Trophoblast cell (in vitro differentiated cells and primary cell): ENCODE measurements around the gene BCL11B.
A peak's percentile ranks its signal among the peaks of the same experiment; 100 is the strongest.

Experiments
- DNase-seq, 2 donors: peaks; one replicate each; pipeline ENCODE4 v3.0.0-alpha.2; 2016
- H2AFZ ChIP-seq: 2 replicates; pipeline ENCODE4 v1.6.1; 2013; ENCODE audit warnings: low read length, moderate library complexity, mild to moderate bottlenecking; ENCODE audit not compliant: insufficient read depth, poor library complexity
- H2AK5ac ChIP-seq: 2 replicates; pipeline ENCODE4 v1.6.1; 2013; ENCODE audit warnings: mild to moderate bottlenecking, low read length
- H2BK120ac ChIP-seq: 2 replicates; pipeline ENCODE4 v1.6.1; 2013; ENCODE audit warnings: low read length, mild to moderate bottlenecking, moderate library complexity; ENCODE audit not compliant: insufficient read depth, poor library complexity
- H2BK12ac ChIP-seq: 2 replicates; pipeline ENCODE4 v1.6.1; 2013; ENCODE audit warnings: mild to moderate bottlenecking, low read length, moderate library complexity
- H2BK5ac ChIP-seq: 2 replicates; pipeline ENCODE4 v1.6.1; 2013; ENCODE audit warnings: low read length, low read depth, moderate library complexity, mild to moderate bottlenecking; ENCODE audit not compliant: poor library complexity
- H3K14ac ChIP-seq: 2 replicates; pipeline ENCODE4 v1.6.1; 2013; ENCODE audit warnings: mild to moderate bottlenecking, low read length
- H3K18ac ChIP-seq: 2 replicates; pipeline ENCODE4 v1.6.1; 2013; ENCODE audit warnings: mild to moderate bottlenecking, low read length
- H3K23ac ChIP-seq: 2 replicates; pipeline ENCODE4 v1.6.1; 2013; ENCODE audit warnings: low read length
- H3K27ac ChIP-seq: 2 replicates; pipeline ENCODE4 v1.5.1; 2013; ENCODE audit warnings: low read depth, mild to moderate bottlenecking, inconsistent platforms, low read length, moderate library complexity
- H3K27me3 ChIP-seq: 2 replicates; pipeline ENCODE4 v1.6.1; 2013; ENCODE audit warnings: inconsistent platforms, mild to moderate bottlenecking, low read length, moderate library complexity; ENCODE audit not compliant: insufficient read depth
- H3K36me3 ChIP-seq, 2 experiments: 1 replicate in 1 of 2; 2 replicates in 1 of 2; pipeline ENCODE4 v1.6.1; 2013; ENCODE audit warnings: low read length in 2 of 2, mild to moderate bottlenecking in 2 of 2, moderate library complexity in 1 of 2; ENCODE audit not compliant: insufficient read depth in 2 of 2, control insufficient read depth in 1 of 2
- H3K4ac ChIP-seq: 2 replicates; pipeline ENCODE4 v1.6.1; 2013; ENCODE audit warnings: low read depth, mild to moderate bottlenecking, low read length, moderate library complexity
- H3K4me1 ChIP-seq, 2 experiments: 1 replicate in 1 of 2; 2 replicates in 1 of 2; pipeline ENCODE4 v1.6.1; 2013; ENCODE audit warnings: low read length in 2 of 2, mild to moderate bottlenecking in 2 of 2, moderate library complexity in 1 of 2; ENCODE audit not compliant: insufficient read depth in 2 of 2, control insufficient read depth in 1 of 2
- H3K4me2 ChIP-seq: 2 replicates; pipeline ENCODE4 v1.6.1; 2013; ENCODE audit warnings: inconsistent platforms, mild to moderate bottlenecking, low read length, moderate library complexity
- H3K4me3 ChIP-seq: 2 replicates; pipeline ENCODE4 v1.5.1; 2013; ENCODE audit warnings: mild to moderate bottlenecking, low read depth, low read length, inconsistent platforms
- H3K79me1 ChIP-seq: one replicate; pipeline ENCODE4 v1.6.1; 2013; ENCODE audit warnings: low read length
- H3K79me2 ChIP-seq: 2 replicates; pipeline ENCODE4 v1.6.1; 2013; ENCODE audit warnings: low read length, mild to moderate bottlenecking; ENCODE audit not compliant: control insufficient read depth, insufficient read depth, poor library complexity
- H3K9ac ChIP-seq: 2 replicates; pipeline ENCODE4 v1.6.1; 2013; ENCODE audit warnings: mild to moderate bottlenecking, low read length
- H3K9me3 ChIP-seq: 2 replicates; pipeline ENCODE4 v1.6.1; 2013; ENCODE audit warnings: low read depth, mild to moderate bottlenecking, control low read depth, inconsistent platforms, low read length; ENCODE audit not compliant: insufficient read depth
- H4K12ac ChIP-seq: 2 replicates; pipeline ENCODE4 v1.6.1; 2013; ENCODE audit warnings: low read depth, mild to moderate bottlenecking, low read length, moderate library complexity
- H4K8ac ChIP-seq: 2 replicates; pipeline ENCODE4 v1.6.1; 2013; ENCODE audit warnings: low read depth, mild to moderate bottlenecking, low read length, moderate library complexity
- H4K91ac ChIP-seq: one replicate; pipeline ENCODE4 v1.6.1; 2013; ENCODE audit warnings: low read depth, mild to moderate bottlenecking, low read length, moderate library complexity
- WGBS: extraction: QIAGEN DNeasy Blood & Tissue Kit; methylation state at CpG from one replicate; pipeline ENCODE4 v1.1.7; 2013; ENCODE audit warnings: missing lambda C conversion rate; ENCODE audit not compliant: insufficient read length, insufficient coverage; ENCODE audit errors: extremely low coverage; 5-methylcytosine and 5-hydroxymethylcytosine counted together

BCL11B gene

GRCh38 chr14:99275222-99275584 lies 3.2 kb upstream of the BCL11B start:
- H4K12ac ChIP-seq, result no peak overlapping the region
- H2BK120ac ChIP-seq, result no peak overlapping the region
- H3K9me3 ChIP-seq, result peaks cover 3% of the 10 kb centered on the region
- no peak overlapping the region for H2BK5ac ChIP-seq
- no peak overlapping the region for H3K4ac ChIP-seq
- no peak overlapping the region for H3K14ac ChIP-seq
- peaks cover 6% of the 10 kb centered on the region for H3K79me1 ChIP-seq
- H3K18ac ChIP-seq, result no peak overlapping the region
- H3K79me2 ChIP-seq, result peaks cover 4% of the 10 kb centered on the region
- no peak overlapping the region for H4K8ac ChIP-seq
- no peak overlapping the region for H2AFZ ChIP-seq
- no peak overlapping the region for H4K91ac ChIP-seq
- H3K23ac ChIP-seq, result no peak overlapping the region
- peaks cover 6% of the 10 kb centered on the region for H3K27me3 ChIP-seq
- no peak overlapping the region for H3K9ac ChIP-seq
- H3K4me2 ChIP-seq, result no peak overlapping the region
- no peak overlapping the region for H2BK12ac ChIP-seq
- H2AK5ac ChIP-seq, result no peak overlapping the region
- DNase-seq, result no peak
- peaks cover 20 to 21% of the 10 kb centered on the region in 2 experiments for H3K4me1 ChIP-seq
- H3K36me3 ChIP-seq, result no peaks in the 10 kb centered on the region
- H3K27ac ChIP-seq, result no peak overlapping the region
- H3K4me3 ChIP-seq, result no peak overlapping the region

GRCh38 chr14:99274346-99275221 lies 2.6 kb upstream of the BCL11B start:
- peak in 1 of 2 donors; percentile 4 for DNase-seq
- Histone ChIP-seq H4K91ac (peak overlapping the region; percentile 48), H3K27ac (peak overlapping the region; percentile 14), H2BK5ac (no peak overlapping the region), H3K4ac (no peak overlapping the region), H4K12ac (peak overlapping the region; percentile 66), H2BK120ac (no peak overlapping the region), H3K4me2 (peak overlapping the region; percentile 96), H2BK12ac (no peak overlapping the region), H2AFZ (peak overlapping the region; percentile 81), H3K18ac (peak overlapping the region; percentile 87), H2AK5ac (no peak overlapping the region), H3K9me3 (peaks cover 3% of the 10 kb centered on the region), H3K14ac (peak overlapping the region; percentile 4), H3K9ac (peak overlapping the region; percentile 19), H4K8ac (peak overlapping the region; percentile 84), H3K27me3 (peaks cover 9% of the 10 kb centered on the region), H3K23ac (no peak overlapping the region), H3K4me3 (peak overlapping the region; percentile 73), H3K4me1 (peaks cover 20 to 21% of the 10 kb centered on the region in 2 experiments), H3K79me1 (peaks cover 8% of the 10 kb centered on the region), H3K36me3 (no peaks in the 10 kb centered on the region), H3K79me2 (peaks cover 4% of the 10 kb centered on the region)
- WGBS, result no CpG with 5 or more reads among the region's 69 CpGs

- Histone ChIP-seq H3K9ac (no peak overlapping the region), H3K23ac (no peak overlapping the region)
- WGBS, result no CpG with 5 or more reads among the region's 34 CpGs
Observed at GRCh38 chr14:99273766-99274345, 1.9 kb upstream of the BCL11B start.

DNA sequence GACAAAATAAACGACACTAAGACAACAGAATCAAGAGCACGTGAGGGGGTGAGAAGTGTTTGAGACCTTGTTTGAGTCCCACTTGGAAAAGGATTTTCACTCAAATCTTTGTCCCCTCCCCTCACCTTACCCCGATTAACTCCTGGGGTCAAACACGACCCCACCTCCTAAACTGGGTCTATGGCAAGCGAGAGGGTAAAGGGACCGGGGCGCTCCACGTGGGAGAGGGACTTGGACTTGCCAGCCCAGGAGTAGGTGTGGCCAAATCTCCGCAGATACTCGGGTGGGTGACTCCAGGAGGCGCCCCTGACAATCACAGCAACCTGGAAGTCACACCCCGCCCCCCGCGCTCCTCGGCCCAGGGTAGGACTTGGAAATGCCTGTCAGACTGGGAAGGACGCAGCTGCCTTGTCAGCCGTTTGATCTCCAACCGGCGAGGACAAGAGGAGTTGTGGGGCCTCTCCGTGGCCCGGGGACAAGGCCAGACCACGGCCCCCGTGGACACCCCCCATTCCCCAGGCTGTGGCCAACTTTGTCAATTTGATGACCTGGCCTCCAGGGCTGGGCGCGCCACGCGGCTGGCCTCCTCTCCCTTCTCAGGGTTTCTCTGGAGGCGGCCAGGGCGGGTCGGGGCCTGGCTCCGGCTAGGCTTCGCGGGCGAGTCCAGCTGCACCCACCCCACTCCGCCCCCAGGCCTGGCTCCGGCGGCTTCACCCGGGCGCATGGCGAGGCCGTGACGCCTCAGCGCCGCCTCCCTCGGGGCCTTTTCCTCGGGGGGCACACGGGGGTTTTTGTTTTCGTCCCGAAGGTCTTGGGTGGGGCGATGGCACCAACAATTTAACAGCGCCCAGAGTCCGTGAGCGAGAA lies 1.1 kb upstream of the BCL11B start:
- Histone ChIP-seq H3K79me2 (peaks cover 4% of the 10 kb centered on the region), H3K23ac (no peak overlapping the region), H2AFZ (peak overlapping the region; percentile 83), H3K4me1 (peaks cover 27 to 28% of the 10 kb centered on the region in 2 experiments), H3K79me1 (peaks cover 11% of the 10 kb centered on the region), H2BK12ac (peak overlapping the region; percentile 32), H3K27ac (peak overlapping the region; percentile 14), H3K4me3 (peak overlapping the region; percentile 36), H4K8ac (peak overlapping the region; percentile 79), H3K27me3 (peaks cover 9% of the 10 kb centered on the region), H4K12ac (peak overlapping the region; percentile 12), H3K14ac (peak overlapping the region; percentile 69), H2AK5ac (no peak overlapping the region), H2BK5ac (peak overlapping the region; percentile 38), H3K18ac (peak overlapping the region; percentile 71), H3K4ac (no peak overlapping the region), H3K9me3 (peaks cover 3% of the 10 kb centered on the region), H2BK120ac (peak overlapping the region; percentile 64), H3K9ac (peak overlapping the region; percentile 33), H3K4me2 (peak overlapping the region; percentile 96), H4K91ac (peak overlapping the region; percentile 58), H3K36me3 (no peaks in the 10 kb centered on the region)
- WGBS, result no CpG with 5 or more reads among the region's 53 CpGs
- DNase-seq, result no peak

More at GRCh38 chr14:99273766-99274345, 1.9 kb upstream of the BCL11B start:
- Histone ChIP-seq H4K12ac (peak overlapping the region; percentile 66), H3K4ac (no peak overlapping the region), H2AK5ac (no peak overlapping the region), H3K27me3 (peaks cover 9% of the 10 kb centered on the region), H3K4me3 (peak overlapping the region; percentile 73), H2BK12ac (no peak overlapping the region), H2BK120ac (no peak overlapping the region), H3K36me3 (no peaks in the 10 kb centered on the region), H2BK5ac (no peak overlapping the region), H3K79me1 (peaks cover 9% of the 10 kb centered on the region), H3K9me3 (peaks cover 3% of the 10 kb centered on the region), H3K27ac (no peak overlapping the region), H3K18ac (peak overlapping the region; percentile 87), H3K79me2 (peaks cover 4% of the 10 kb centered on the region), H4K8ac (peak overlapping the region; percentile 84), H4K91ac (peak overlapping the region; percentile 48), H2AFZ (peak overlapping the region; percentile 81), H3K4me1 (peaks cover 21% of the 10 kb centered on the region in 2 experiments), H3K4me2 (peak overlapping the region; percentile 96), H3K14ac (peak overlapping the region; percentile 4)
- DNase-seq, result no peak
